Right ventricle myocardium inferior (tissue), 1 donor: Measurements from ENCODE around the gene WFIKKN2. TPM values are rescaled to one million over a fixed set of nuclear protein-coding genes. Genes with fewer than 3 reads are reported as not detected.

ENCODE experiments used
- ATAC-seq: fragments of 200-7000 bp; cut with Tn5 transposase; one replicate; pipeline ENCODE4 v1.9.1; 2020; ENCODE audit warnings: mild to moderate bottlenecking, moderate library complexity
- DNase-seq: peaks from one replicate; pipeline ENCODE4 v3.0.0; 2021; ENCODE audit errors: missing footprints
- intact Hi-C: fragments of 100-400 bp; cut with DNase I; formaldehyde crosslinking; loops from one replicate; pipeline ENCODE4 v1.11.0; 2022
- total RNA-seq: library from RNA; stranded (reverse); fragmentation: NEBNext Ultra II Directional; extraction: Animal tissue kit (Norgen Biotek cat#: 25700); gene quantifications from one replicate; pipeline ENCODE4 v1.2.1, GENCODE V29; 2021
- donor health status: DM: no; HTN: yes; CAD: no; lungs with severe emphysema.

WFIKKN2 gene
- total RNA-seq, 1 donor from 2014 or later, result 0.14 TPM

DNA sequence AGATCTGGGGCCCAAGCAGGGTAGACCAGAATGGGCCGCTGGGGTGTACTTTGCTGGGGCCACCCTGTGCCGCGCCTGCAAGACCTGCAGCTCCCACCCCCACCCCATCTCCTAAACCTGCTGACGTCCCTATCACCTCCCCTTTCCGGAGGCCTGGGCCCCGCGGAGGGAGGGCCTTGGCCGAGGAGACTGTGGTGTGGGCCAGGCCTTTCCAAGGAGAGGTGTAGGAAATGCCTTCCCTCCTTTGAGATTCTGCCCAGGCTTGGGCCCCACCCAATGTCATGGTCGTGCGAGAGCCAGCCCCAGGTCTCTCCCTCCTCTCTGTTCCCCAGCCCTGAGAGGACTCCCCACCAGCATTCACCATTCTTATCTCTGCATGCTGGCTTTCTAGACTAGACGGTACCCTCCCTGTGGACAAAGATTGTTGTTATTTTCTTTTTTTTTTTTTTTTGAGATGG is 3.9 kb upstream of the WFIKKN2 start:
- intact Hi-C loops, result no loop called here
- ATAC-seq (no peak), DNase-seq (no peak)

DNA sequence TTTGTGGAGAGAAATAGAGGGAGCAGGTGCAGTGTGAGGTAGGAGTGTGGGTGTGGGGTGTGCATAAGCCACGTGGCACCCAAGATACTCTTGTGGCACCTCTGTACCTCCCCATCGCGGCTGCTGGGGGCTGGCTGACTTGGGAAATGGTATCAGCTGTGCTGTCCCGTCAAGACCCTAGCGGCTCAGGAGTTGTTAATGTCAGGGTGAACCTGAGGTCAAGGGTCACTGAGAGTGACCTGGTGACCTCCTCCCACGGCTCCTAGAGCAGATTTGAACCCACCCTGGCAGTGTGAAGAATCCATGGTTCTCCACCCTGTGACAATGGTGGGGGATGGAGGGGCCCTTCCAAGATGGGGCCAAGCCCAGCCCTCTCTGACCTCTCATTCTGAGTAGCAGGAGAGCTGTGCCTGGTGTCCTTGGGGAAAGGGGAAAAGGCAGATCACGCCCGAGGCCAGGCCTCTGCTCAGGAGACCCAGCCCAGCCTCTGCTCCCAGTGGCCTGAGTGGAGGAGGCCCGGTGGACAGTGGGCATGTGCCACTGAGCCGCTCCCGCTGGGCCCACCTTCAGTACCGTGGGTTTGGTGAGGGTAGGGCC is 3.0 kb upstream of the WFIKKN2 start:
- ATAC-seq, result no peak
- DNase-seq, result no peak
- intact Hi-C loops, result no loop called here

- intact Hi-C loops, result no loop called here
- no peak for ATAC-seq
- no peak for DNase-seq
These were observed 2.5 kb upstream of the WFIKKN2 start for GRCh38 chr17:50832864-50833381.

GRCh38 chr17:50833510-50834428 is 1.6 kb upstream of the WFIKKN2 start:
- DNase-seq, result no peak
- no peak for ATAC-seq
- intact Hi-C loops, result no loop called here

DNA sequence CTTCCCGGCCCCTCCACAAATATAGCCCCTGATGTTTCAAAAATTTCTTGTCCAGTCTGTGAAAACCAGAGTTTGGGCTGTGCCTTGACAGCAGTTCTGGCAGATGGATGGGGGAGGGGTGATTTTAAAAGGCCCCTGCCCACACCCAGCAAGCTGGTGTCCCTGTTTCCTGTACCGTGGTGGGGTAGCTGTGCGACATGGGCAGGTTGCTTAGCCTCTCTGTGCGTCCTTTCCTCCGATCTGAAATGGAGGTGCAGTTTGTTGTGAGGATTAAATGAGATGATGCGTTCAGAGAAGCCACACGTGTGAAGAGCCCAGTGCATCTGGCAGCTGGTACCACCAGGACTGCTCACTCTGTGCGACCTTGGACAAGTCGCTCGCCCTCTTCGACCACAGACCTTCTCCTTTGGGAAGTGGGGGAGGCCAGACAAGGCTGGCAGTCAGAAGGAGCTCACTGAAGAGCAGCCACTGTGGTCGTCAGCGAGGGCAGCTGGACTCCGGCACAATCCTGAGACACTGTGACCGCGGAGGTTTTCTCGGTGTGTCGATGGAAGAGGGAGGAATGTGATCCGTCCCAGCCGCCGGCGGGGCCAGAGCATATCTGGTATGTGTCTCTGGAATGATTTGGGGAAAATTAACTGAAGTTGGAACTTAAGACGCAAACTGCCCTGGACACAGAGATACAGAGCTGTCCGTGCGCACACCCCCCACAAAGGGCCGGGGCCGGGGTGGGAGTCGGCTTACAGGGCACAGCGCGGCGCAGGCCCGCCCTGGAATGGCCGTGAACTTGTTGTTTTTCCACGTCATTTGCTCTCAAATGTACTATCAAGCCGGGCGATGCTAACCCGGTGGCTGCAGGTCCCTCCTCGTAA is 721 bp upstream of the WFIKKN2 start:
- intact Hi-C loops, result no loop called here
- DNase-seq, result no peak
- ATAC-seq, result peak; percentile 35

- ATAC-seq, result no peak
- no peak for DNase-seq
- intact Hi-C loops, result no loop called here
These were observed 1.4 kb downstream of the WFIKKN2 start for GRCh38 chr17:50836826-50837225.

- intact Hi-C loops, result no loop called here
- no peak for DNase-seq
- no peak for ATAC-seq
These were observed 2.0 kb downstream of the WFIKKN2 start for GRCh38 chr17:50837286-50837979.

DNA sequence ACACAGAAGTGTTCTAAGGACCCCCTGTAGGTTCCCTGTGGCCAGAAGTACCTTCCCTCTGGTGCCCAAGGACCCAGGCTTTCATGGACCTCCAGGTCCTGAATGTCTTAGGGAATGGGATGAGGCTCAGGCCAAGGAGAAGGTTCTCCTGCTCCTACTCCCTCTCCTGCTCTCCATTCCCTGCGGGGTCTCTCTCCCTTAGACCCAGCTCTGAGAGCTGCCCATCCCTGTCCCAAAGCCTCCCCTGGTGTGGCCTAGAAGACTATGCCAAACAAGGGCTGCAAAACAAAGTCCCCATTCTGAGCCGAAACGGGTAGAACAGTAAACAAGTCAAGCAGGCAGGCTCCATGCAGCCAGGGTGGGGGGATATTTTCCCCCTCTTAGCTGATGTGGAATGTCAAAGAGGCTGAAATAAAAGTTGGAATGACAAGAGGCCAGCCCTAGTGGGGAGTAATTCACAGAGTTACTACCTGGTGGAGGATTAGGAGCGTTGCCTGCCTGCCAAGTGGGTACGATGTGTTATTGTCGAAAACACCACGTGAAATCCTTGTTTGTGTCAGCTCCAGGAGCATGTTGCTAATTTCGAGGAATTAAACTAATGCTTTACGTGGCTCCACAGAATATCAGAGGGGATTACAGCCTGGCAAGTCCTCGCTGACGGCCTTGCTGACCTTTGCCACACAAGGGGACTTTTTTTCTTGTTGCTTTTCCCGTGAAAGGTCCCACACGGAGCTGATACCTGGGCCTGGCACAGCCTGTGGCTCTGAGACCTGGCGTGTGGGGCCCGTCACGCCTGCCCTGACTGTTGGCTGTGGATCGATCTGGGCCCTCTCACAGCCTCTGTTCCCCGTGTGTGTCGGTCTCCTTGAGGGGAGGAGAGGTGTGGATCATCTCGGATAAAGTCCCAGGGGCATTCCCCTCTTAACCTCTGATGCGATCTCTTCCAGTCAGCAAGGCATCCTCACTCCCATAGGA is 2.9 kb downstream of the WFIKKN2 start:
- intact Hi-C loops, result no loop called here
- no peak for DNase-seq
- ATAC-seq, result no peak

DNA sequence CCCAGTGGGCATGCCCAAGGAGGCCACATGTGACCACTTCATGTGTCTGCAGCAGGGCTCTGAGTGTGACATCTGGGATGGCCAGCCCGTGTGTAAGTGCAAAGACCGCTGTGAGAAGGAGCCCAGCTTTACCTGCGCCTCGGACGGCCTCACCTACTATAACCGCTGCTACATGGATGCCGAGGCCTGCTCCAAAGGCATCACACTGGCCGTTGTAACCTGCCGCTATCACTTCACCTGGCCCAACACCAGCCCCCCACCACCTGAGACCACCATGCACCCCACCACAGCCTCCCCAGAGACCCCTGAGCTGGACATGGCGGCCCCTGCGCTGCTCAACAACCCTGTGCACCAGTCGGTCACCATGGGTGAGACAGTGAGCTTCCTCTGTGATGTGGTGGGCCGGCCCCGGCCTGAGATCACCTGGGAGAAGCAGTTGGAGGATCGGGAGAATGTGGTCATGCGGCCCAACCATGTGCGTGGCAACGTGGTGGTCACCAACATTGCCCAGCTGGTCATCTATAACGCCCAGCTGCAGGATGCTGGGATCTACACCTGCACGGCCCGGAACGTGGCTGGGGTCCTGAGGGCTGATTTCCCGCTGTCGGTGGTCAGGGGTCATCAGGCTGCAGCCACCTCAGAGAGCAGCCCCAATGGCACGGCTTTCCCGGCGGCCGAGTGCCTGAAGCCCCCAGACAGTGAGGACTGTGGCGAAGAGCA is 4.4 kb downstream of the WFIKKN2 start:
- intact Hi-C loops, result loop anchor here (2.0 kb wide), 2 partner anchors 23 to 293 kb away; partner anchors contain the start of gene SPATA20
- no peak for ATAC-seq
- DNase-seq, result no peak

DNA sequence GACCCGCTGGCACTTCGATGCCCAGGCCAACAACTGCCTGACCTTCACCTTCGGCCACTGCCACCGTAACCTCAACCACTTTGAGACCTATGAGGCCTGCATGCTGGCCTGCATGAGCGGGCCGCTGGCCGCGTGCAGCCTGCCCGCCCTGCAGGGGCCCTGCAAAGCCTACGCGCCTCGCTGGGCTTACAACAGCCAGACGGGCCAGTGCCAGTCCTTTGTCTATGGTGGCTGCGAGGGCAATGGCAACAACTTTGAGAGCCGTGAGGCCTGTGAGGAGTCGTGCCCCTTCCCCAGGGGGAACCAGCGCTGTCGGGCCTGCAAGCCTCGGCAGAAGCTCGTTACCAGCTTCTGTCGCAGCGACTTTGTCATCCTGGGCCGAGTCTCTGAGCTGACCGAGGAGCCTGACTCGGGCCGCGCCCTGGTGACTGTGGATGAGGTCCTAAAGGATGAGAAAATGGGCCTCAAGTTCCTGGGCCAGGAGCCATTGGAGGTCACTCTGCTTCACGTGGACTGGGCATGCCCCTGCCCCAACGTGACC is 5.0 kb downstream of the WFIKKN2 start:
- intact Hi-C loops, result loop anchor here (2.0 kb wide), 2 partner anchors 24 to 294 kb away; partner anchors contain the start of gene SPATA20
- no peak for DNase-seq
- no peak for ATAC-seq

DNA sequence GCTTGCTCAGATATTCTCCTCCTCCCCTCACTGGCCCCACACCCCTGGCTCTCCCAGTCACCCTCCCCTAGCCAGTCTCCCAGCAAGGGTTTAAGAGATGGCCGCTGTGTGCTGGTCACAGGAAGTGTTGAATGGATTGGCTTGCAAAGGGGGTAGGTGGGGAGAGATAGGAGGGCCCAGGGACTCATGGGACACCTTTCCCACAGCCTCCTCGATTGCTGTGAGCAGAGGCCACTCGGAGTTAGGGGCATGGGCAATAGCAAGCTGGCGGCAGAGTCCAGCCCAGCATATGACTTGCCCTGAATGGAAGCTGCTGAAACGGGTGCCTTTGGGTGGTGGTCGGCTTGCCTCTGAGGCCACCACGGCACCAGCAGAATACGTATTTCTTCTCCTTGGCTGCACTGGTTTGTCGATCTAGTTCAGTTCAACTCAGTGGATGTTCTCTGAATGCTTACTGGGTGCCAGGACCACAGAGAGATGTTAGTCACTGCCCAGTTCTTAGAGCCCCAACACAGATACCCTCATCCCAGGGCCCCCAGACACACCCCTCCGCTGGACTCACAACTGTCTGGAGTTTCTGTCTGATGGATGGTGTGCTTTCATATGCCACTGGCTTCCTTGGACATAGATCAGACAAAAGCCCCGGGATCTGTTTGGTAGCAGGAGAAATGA is 6.0 kb downstream of the WFIKKN2 start:
- ATAC-seq, result no peak
- DNase-seq, result no peak
- intact Hi-C loops, result loop anchor here (2.0 kb wide), 2 partner anchors 25 to 295 kb away; partner anchors contain the start of gene SPATA20

DNA sequence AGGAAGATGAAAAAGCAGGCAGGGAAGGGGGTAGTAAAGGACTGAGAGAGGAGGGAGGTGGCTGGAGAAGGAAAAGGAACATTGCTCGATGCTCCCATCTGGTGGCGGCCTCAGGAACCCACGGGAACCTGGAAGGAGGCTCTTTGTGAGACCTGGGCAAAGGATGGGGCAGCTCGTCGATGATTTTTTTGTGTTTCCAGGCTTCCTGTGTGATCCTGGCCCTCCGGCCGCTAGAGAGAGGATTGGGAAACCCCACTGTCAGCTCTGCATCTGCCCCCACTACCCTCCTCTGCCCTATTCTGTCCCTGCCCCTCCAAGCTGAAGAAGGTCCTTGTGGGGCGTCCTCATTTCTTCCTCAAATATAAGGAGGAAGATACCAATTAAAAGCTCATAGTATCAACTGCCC is 6.6 kb downstream of the WFIKKN2 start:
- no peak for DNase-seq
- peak; percentile 58 for ATAC-seq
- intact Hi-C loops, result loop anchor here (1.0 to 2.0 kb wide), 3 partner anchors 25 to 295 kb away; partner anchors contain the start of gene SPATA20

DNA sequence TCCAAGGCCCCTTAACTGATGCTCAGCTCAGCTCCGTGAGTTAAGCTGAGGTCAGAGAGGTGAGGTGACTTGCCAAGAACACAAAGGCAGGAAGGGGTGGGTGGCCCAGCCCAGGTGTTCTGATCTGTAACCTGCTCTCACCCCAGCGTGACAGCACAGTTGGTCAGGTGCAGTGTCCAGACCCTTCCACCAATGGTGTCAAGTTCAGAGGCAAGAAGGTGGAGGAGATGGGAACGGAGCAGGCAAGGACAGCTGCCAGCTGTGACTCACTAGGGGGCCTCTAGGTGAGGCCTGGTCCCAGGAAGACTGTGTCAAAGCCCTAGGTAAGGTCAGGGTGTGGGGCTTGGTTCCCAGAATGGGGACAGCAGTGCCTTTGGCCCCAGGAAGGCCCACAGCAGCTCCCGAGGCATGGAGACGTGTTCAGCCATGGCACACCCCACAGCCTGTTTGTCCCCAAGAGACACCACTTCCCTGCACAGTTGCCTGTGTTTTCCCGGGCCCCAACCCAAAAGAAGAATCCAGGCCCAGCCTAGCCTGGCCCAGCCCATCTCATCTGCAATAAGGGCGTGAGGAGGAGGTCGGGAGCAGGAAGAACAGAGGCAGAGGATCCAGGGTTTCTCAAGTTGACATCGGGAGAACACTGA is 7.2 kb downstream of the WFIKKN2 start:
- intact Hi-C loops, result loop anchor here (1.0 kb wide), 1 partner anchor 59 kb away; no protein-coding TSS in a partner anchor
- ATAC-seq (no peak), DNase-seq (no peak)

DNA sequence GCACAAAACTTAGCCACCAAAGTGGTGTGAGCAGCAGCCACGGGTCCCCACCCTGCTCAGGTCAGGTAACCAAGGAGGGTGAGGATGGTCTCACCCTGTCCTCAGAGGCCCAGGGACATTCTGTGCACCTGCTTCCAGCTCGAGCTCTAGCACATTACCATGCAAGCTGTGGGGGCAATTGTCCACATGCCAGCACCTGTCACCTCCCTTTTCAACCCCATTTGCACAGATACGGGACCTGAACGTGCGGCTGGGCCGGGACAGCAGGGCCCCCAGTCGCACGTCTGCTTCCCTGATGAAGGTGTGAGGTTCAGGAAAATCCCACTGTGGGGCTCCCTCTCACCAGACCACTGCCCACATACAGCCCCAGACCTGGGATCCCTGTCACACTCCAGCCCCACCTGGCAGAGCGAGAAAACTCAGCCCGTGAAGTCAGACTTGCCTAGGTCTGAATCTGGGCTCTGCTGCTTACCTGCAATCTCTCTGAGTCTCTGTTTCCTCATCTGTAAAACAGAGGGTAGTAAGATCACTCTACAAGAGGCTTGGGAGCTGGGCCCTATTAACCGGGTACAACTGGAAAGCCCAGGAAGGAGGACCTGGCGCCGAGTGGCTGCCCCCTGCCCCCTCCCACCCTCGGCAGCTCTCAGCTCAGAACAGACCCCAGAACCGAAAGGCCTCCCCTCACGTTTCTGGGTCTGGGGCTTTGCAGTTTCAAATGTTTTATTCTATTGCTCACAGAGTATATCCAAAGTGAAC is 7.9 kb downstream of the WFIKKN2 start:
- DNase-seq, result no peak
- ATAC-seq, result no peak
- intact Hi-C loops, result no loop called here
